Measurements from ENCODE around the gene CERS1. TPM values are rescaled to one million over a fixed set of nuclear protein-coding genes. Genes with fewer than 3 reads are reported as not detected.

The CERS1 gene
- total and polyA plus RNA-seq, 10 of the 15 experiments (the other 5 are each of a cell fraction or from before 2014, with no cell fraction given) = 0.19 TPM; not detected in 9

GRCh38 chr19:18919086-18919899 is 23.3 kb upstream of the CERS1 start, which contains the start of the genes COPE and DDX49 (continued):
- TF ChIP-seq PRDM15 (CRISPR knock-in tag; IDR thresholded peaks at IDR 0.05) (0 out of 2 replicates have a peak, but pooled peaks have one; percentile 37), STAT1 (conservative IDR thresholded peaks at IDR 0.05) (peak; percentile 91), BCL11A (IDR thresholded peaks at IDR 0.05; ENCODE audit: low read depth, low read length) (no peak), HCFC1 (IDR thresholded peaks at IDR 0.05; ENCODE audit: low read length) (peak; percentile 97), PAX8 (IDR thresholded peaks at IDR 0.05) (no peak), SMARCA5 (IDR thresholded peaks at IDR 0.05) (no peak; the same call in 1 of the 2 replicates), FOS (IDR thresholded peaks at IDR 0.05; ENCODE audit: borderline replicate concordance, extremely low read depth, insufficient read length) (peak; percentile 41), JUNB (IDR thresholded peaks at IDR 0.05) (no peak), SIX5 (IDR thresholded peaks at IDR 0.05; ENCODE audit: low read depth, low read length, severe bottlenecking) (peak; percentile 92), TARDBP (IDR thresholded peaks at IDR 0.05; ENCODE audit: borderline replicate concordance) (peak; percentile 75; the same call in 1 of the 2 replicates), USF1 (IDR thresholded peaks at IDR 0.05; ENCODE audit: borderline replicate concordance, extremely low read length, insufficient read depth, low read depth, low read length) (peak; percentile 3), E4F1 (IDR thresholded peaks at IDR 0.05; ENCODE audit: borderline replicate concordance, partially characterized antibody) (peak; percentile 90), YY1 (IDR thresholded peaks at IDR 0.05; ENCODE audit: low read depth, low read length) (peak; percentile 94), ZBTB11 (CRISPR knock-in tag; IDR thresholded peaks at IDR 0.05) (no peak), MLLT1 (IDR thresholded peaks at IDR 0.05) (no peak), ATF3 (IDR thresholded peaks at IDR 0.05; ENCODE audit: borderline replicate concordance, extremely low read depth, low read depth, low read length) (peak; percentile 85; the same call in 1 of the 2 replicates)
